Sigmoid colon (tissue), 4 donors: ENCODE measurements around the gene POM121C.
"Not testable (repeated sequence)": the region's sequence is repeated elsewhere in the genome, so short reads cannot be mapped to it uniquely, and the experiment has no call there.

Experiments used
- POLR2AphosphoS5 ChIP-seq, 4 donors: sonication (generic); formaldehyde crosslinking; IDR thresholded peaks; one replicate each; pipeline ENCODE4 v1.6.1; 2017; ENCODE audit warnings: antibody characterized with exemption in 4 of 4
- TF ChIP-seq, protein P1 (sequence below), 4 experiments: fragments of 450-650 bp in 3 of 4; fragments of 200-600 bp in 1 of 4; IDR thresholded peaks; one replicate each; pipeline ENCODE4 v1.5.1; 2016 to 2019; ENCODE audit warnings: antibody characterized with exemption in 4 of 4, mild to moderate bottlenecking in 3 of 4, moderate library complexity in 2 of 4

DNA sequence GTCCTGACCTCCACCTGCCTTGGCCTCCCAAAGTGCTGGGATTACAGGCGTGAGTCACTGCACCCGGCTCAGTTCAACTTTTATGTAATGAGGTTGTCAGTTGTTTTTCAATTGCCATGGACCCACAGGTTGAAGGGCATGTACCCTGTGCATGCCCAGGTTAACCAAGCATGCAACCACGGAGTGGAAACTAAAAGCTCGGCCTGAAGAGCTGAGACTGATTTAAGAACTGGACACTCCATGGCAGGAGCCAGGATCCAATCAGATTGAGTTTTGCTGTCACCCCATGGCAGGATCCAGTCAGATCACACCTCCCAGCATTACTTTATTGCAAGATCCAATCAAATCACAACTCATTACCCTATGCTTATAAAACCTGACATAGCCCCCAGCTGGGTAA is 22.9 kb upstream of the POM121C start:
- TF ChIP-seq, protein P1, sequence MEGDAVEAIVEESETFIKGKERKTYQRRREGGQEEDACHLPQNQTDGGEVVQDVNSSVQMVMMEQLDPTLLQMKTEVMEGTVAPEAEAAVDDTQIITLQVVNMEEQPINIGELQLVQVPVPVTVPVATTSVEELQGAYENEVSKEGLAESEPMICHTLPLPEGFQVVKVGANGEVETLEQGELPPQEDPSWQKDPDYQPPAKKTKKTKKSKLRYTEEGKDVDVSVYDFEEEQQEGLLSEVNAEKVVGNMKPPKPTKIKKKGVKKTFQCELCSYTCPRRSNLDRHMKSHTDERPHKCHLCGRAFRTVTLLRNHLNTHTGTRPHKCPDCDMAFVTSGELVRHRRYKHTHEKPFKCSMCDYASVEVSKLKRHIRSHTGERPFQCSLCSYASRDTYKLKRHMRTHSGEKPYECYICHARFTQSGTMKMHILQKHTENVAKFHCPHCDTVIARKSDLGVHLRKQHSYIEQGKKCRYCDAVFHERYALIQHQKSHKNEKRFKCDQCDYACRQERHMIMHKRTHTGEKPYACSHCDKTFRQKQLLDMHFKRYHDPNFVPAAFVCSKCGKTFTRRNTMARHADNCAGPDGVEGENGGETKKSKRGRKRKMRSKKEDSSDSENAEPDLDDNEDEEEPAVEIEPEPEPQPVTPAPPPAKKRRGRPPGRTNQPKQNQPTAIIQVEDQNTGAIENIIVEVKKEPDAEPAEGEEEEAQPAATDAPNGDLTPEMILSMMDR (IDR thresholded peaks at IDR 0.05) = not testable (repeated sequence)
- TF ChIP-seq POLR2AphosphoS5 (IDR thresholded peaks at IDR 0.05) = not testable (repeated sequence)
